Thoracic aorta (tissue), 2 donors: ENCODE data around the gene CDV3. TPM values are rescaled to one million over a fixed set of nuclear protein-coding genes. Genes with fewer than 3 reads are reported as not detected.

ENCODE experiments used
- ATAC-seq: fragments of 150-250 bp; one replicate; pipeline ENCODE4 v1.8.0; 2017; ENCODE audit warnings: low read depth; ENCODE audit not compliant: insufficient number of reproducible peaks, low FRiP score
- DNase-seq: peaks from one replicate; pipeline ENCODE4 v3.0.0-alpha.2; 2020; ENCODE audit warnings: low spot score
- H3K27ac ChIP-seq, 2 donors: fragments of 200-600 bp; sonication (generic); 1 replicate in 1 of 2; 2 replicates in 1 of 2; pipeline ENCODE4 v1.5.1; 2016; ENCODE audit warnings: mild to moderate bottlenecking in 2 of 2, moderate library complexity in 2 of 2
- H3K27me3 ChIP-seq: fragments of 200-600 bp; sonication (generic); replicated peaks from 2 replicates; pipeline ENCODE4 v1.6.0; 2016; ENCODE audit warnings: mild to moderate bottlenecking; ENCODE audit not compliant: insufficient read depth
- H3K36me3 ChIP-seq: fragments of 200-600 bp; sonication (generic); one replicate; pipeline ENCODE4 v1.5.1; 2016
- H3K4me1 ChIP-seq, 2 donors: fragments of 200-600 bp; sonication (generic); 1 replicate in 1 of 2; 2 replicates in 1 of 2; pipeline versions ENCODE4 v1.5.1 to v1.6.0; 2016; ENCODE audit warnings: low read depth in 2 of 2, mild to moderate bottlenecking in 1 of 2; ENCODE audit not compliant: control insufficient read depth in 1 of 2
- H3K4me3 ChIP-seq: fragments of 200-600 bp; sonication (generic); 2 replicates; pipeline ENCODE4 v1.5.1; 2016; ENCODE audit warnings: mild to moderate bottlenecking
- H3K9me3 ChIP-seq: fragments of 200-600 bp; sonication (generic); 2 replicates; pipeline ENCODE4 v1.5.1; 2016
- total RNA-seq, 2 donors: library from RNA; depleted of rRNA; stranded (reverse); fragments of >200 nt; gene quantifications; one replicate each; pipeline versions ENCODE4 v1.1.0 to v1.2.3, GENCODE V29; 2016
- TF ChIP-seq, protein P1 (sequence below): fragments of 200-600 bp; sonication (generic); IDR thresholded peaks from one replicate; pipeline ENCODE4 v1.5.1; 2019; ENCODE audit warnings: antibody characterized with exemption

CDV3 gene
- total RNA-seq, 2 donors from 2014 or later = 86.5 to 190 TPM

DNA sequence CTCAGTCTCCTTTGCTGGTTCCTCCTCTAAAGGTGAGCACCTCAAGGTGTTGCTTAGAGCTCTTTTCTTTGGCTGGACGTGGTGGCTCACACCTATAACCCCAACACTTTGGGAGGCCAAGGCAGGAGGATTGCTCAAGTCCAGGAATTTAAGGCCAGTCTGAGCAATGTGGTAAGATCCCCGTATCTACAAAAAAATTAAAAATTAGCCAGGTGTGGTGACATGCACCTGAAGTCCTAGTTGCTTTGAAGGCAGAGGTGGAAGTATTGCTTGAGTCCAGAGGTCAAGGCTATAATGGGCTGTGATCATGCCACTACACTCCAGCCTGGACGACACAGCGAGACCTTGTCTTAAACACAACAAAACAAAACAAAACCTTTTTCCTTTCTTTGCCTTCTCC lies 60.0 kb downstream of the CDV3 start:
- Histone ChIP-seq H3K27me3 (no peaks in the 10 kb centered on the region), H3K9me3 (no peaks in the 10 kb centered on the region), H3K36me3 (peaks cover 29% of the 10 kb centered on the region), H3K27ac (no peak overlapping the region), H3K4me3 (no peak overlapping the region), H3K4me1 (peaks cover 0 to 2% of the 10 kb centered on the region in 2 donors)
- DNase-seq (no peak), ATAC-seq (no peak)
- TF ChIP-seq, protein P1, sequence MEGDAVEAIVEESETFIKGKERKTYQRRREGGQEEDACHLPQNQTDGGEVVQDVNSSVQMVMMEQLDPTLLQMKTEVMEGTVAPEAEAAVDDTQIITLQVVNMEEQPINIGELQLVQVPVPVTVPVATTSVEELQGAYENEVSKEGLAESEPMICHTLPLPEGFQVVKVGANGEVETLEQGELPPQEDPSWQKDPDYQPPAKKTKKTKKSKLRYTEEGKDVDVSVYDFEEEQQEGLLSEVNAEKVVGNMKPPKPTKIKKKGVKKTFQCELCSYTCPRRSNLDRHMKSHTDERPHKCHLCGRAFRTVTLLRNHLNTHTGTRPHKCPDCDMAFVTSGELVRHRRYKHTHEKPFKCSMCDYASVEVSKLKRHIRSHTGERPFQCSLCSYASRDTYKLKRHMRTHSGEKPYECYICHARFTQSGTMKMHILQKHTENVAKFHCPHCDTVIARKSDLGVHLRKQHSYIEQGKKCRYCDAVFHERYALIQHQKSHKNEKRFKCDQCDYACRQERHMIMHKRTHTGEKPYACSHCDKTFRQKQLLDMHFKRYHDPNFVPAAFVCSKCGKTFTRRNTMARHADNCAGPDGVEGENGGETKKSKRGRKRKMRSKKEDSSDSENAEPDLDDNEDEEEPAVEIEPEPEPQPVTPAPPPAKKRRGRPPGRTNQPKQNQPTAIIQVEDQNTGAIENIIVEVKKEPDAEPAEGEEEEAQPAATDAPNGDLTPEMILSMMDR = no peak

Other genes with a start within 250 kb of the CDV3 start
- gene BFSP2, start 173.6 kb upstream of the CDV3 start, total RNA-seq = not detected
- gene TOPBP1, start 88.3 kb downstream of the CDV3 start, total RNA-seq = 10 to 100 TPM; 21.5 to 34.2 TPM
- 1 to 10 TPM; 1.6 to 2.2 TPM for gene TF, start 172.7 kb downstream of the CDV3 start, total RNA-seq
- 10 to 100 TPM; 32.8 to 37.7 TPM for gene SRPRB, start 232.1 kb downstream of the CDV3 start, total RNA-seq